Measurements from ENCODE around the gene LRRC4.

LRRC4 gene

DNA sequence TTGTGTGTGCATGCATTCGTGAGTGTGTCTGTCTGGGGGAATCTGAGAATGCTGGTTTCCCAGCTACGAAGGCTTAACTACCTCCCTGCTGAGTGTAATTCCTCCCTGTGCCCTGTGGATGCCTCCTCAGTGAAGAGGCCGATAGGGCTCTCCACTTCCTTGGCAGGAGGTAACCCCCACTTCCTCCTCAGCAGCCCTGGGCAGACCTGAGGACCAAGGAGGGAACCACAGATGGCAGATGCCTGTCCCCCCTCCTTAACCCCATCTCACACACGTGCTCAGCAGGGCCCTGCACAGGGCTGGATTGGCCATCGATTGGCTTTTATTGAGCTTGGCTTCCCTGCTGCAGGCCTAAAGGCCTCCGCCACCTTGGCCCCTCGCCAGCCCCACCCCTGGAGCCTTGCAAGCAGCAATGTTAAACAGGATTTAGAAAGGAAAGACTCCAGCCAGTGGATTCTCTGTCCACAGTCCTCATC is 45.6 kb upstream of the LRRC4 start:
- no peak overlapping the region for H3K4me3 ChIP-seq (replicated peaks; ENCODE audit: insufficient read depth, low read length)
- DNase-seq (ENCODE audit: low read depth in 1 of 2, low spot score in 1 of 2) = peak; percentile 10 to 19

DNA sequence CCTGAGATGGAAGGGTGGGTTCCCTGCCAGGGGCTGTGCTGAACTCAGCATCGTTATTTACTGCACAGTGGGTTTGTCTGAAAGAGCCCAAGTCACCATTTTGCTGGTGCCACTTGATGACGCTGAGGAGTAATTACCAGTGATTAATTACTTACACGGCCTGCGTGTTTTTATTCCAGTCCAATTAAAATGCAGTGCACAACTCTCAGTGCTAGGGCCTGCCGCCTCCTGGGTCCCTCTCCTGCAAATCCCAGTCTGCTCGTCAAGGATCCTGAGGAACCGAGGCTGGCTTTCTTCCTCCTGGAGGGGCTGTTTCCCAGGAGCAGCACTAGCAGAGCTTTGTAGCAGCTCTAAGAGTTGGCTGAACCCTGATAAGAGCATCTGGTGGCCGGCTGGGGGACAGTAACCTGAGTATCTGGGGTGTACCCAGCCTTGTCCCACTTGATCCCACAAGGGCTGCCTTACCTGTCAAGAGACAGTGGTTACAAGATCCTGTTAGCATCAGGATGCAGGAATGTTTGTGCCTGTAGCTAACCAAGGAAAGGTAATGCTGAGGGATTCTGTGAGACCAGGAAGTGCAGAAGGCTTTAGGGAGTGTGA is 45.1 kb upstream of the LRRC4 start:
- H3K4me3 ChIP-seq (replicated peaks; ENCODE audit: insufficient read depth, low read length) = no peak overlapping the region
- DNase-seq (ENCODE audit: low read depth in 1 of 2, low spot score in 1 of 2) = no peak

More for the DNA sequence above, 45.6 kb upstream of the LRRC4 start:
- TF ChIP-seq, protein P1, sequence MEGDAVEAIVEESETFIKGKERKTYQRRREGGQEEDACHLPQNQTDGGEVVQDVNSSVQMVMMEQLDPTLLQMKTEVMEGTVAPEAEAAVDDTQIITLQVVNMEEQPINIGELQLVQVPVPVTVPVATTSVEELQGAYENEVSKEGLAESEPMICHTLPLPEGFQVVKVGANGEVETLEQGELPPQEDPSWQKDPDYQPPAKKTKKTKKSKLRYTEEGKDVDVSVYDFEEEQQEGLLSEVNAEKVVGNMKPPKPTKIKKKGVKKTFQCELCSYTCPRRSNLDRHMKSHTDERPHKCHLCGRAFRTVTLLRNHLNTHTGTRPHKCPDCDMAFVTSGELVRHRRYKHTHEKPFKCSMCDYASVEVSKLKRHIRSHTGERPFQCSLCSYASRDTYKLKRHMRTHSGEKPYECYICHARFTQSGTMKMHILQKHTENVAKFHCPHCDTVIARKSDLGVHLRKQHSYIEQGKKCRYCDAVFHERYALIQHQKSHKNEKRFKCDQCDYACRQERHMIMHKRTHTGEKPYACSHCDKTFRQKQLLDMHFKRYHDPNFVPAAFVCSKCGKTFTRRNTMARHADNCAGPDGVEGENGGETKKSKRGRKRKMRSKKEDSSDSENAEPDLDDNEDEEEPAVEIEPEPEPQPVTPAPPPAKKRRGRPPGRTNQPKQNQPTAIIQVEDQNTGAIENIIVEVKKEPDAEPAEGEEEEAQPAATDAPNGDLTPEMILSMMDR (IDR thresholded peaks at IDR 0.05; ENCODE audit: insufficient read depth, low read length) = no peak
- no peak for TF ChIP-seq GABPA (IDR thresholded peaks at IDR 0.05; ENCODE audit: low read depth)
- TF ChIP-seq SPI1 (IDR thresholded peaks at IDR 0.05; ENCODE audit: borderline replicate concordance, low read depth) = peak; percentile 9; the same call in 1 of the 2 replicates
- H3K27ac ChIP-seq (replicated peaks) = no peak overlapping the region
- no peaks in the 10 kb centered on the region for H3K27me3 ChIP-seq (ENCODE audit: insufficient read depth, poor library complexity, severe bottlenecking)

GRCh38 chr7:128075242-128076095 is 44.2 kb upstream of the LRRC4 start:
- Histone ChIP-seq H3K27me3 (ENCODE audit: insufficient read depth, poor library complexity, severe bottlenecking) (no peaks in the 10 kb centered on the region), H3K27ac (replicated peaks) (no peak overlapping the region), H3K4me3 (replicated peaks; ENCODE audit: insufficient read depth, low read length) (no peak overlapping the region)
- TF ChIP-seq POLR2AphosphoS5 (IDR thresholded peaks at IDR 0.05; ENCODE audit: low read depth) (no peak), REST (IDR thresholded peaks at IDR 0.05; ENCODE audit: insufficient replicate concordance, low read depth) (no peak), GABPA (IDR thresholded peaks at IDR 0.05; ENCODE audit: low read depth) (no peak), SPI1 (IDR thresholded peaks at IDR 0.05; ENCODE audit: borderline replicate concordance, low read depth) (no peak)
- TF ChIP-seq, protein P1 (IDR thresholded peaks at IDR 0.05; ENCODE audit: insufficient read depth, low read length) = no peak
- DNase-seq (ENCODE audit: low read depth in 1 of 2, low spot score in 1 of 2) = no peak

More for the DNA sequence above, 45.1 kb upstream of the LRRC4 start:
- no peak for TF ChIP-seq REST (IDR thresholded peaks at IDR 0.05; ENCODE audit: insufficient replicate concordance, low read depth)
- TF ChIP-seq, protein P1 (IDR thresholded peaks at IDR 0.05; ENCODE audit: insufficient read depth, low read length) = no peak
- no peak for TF ChIP-seq GABPA (IDR thresholded peaks at IDR 0.05; ENCODE audit: low read depth)
- TF ChIP-seq SPI1 (IDR thresholded peaks at IDR 0.05; ENCODE audit: borderline replicate concordance, low read depth) = no peak
- TF ChIP-seq POLR2AphosphoS5 (IDR thresholded peaks at IDR 0.05; ENCODE audit: low read depth) = no peak
- Histone ChIP-seq H3K27me3 (ENCODE audit: insufficient read depth, poor library complexity, severe bottlenecking) (no peaks in the 10 kb centered on the region), H3K27ac (replicated peaks) (no peak overlapping the region)
